HG03565 (cell line): ENCODE measurements around the gene RNF213.
"Not testable (repeated sequence)": the region's sequence is repeated elsewhere in the genome, so short reads cannot be mapped to it uniquely, and the experiment has no call there.

Experiments
- ATAC-seq: cut with Tn5 transposase; IDR thresholded peaks from one replicate; pipeline ENCODE4 v1.9.1; 2021; ENCODE audit warnings: mild to moderate bottlenecking, moderate library complexity; ENCODE audit not compliant: unreplicated experiment

Gene RNF213

GRCh38 chr17:80410441-80411087 lies 149.9 kb downstream of the RNF213 start:
- not testable (repeated sequence) for ATAC-seq

- no peak for ATAC-seq
Measured at GRCh38 chr17:80413771-80414507, 153.3 kb downstream of the RNF213 start.

GRCh38 chr17:80414508-80414802 lies 153.8 kb downstream of the RNF213 start:
- ATAC-seq: peak; percentile 6

GRCh38 chr17:80414803-80415625 lies 154.4 kb downstream of the RNF213 start, which contains the start of gene ENDOV:
Gene ENDOV (plus strand): TSS chr17:80415167. CDS start chr17:80415195, 28 bp downstream.
- ATAC-seq: peak; percentile 90

- ATAC-seq: peak; percentile 12
Measured at GRCh38 chr17:80415626-80416137, 155.0 kb downstream of the RNF213 start.

- ATAC-seq: no peak
Measured at GRCh38 chr17:80416260-80416939, 155.7 kb downstream of the RNF213 start.

GRCh38 chr17:80416940-80417293 lies 156.3 kb downstream of the RNF213 start:
- ATAC-seq: no peak

- ATAC-seq: no peak
Measured at GRCh38 chr17:80418589-80418988, 157.9 kb downstream of the RNF213 start.

- ATAC-seq: no peak
Measured at GRCh38 chr17:80419255-80419654, 158.6 kb downstream of the RNF213 start.

GRCh38 chr17:80421381-80422090 lies 160.9 kb downstream of the RNF213 start:
- no peak for ATAC-seq

- no peak for ATAC-seq
Measured at GRCh38 chr17:80422276-80422675, 161.6 kb downstream of the RNF213 start.

GRCh38 chr17:80422981-80423380 lies 162.3 kb downstream of the RNF213 start:
- ATAC-seq: no peak

GRCh38 chr17:80423536-80424225 lies 163.0 kb downstream of the RNF213 start:
- no peak for ATAC-seq

- no peak for ATAC-seq
Measured at GRCh38 chr17:80424261-80424660, 163.6 kb downstream of the RNF213 start.

GRCh38 chr17:80424878-80425765 lies 164.5 kb downstream of the RNF213 start:
- ATAC-seq: no peak

- ATAC-seq: no peak
Measured at GRCh38 chr17:80425835-80426426, 165.3 kb downstream of the RNF213 start.

- ATAC-seq: no peak
Measured at GRCh38 chr17:80426671-80427326, 166.1 kb downstream of the RNF213 start.
